Activated CD4-positive, CD25-positive, alpha-beta regulatory T cell treated with anti-CD3 and anti-CD28 coated beads, Interleukin-2, amount 50 U/mL, for 72 hours (primary cell): ENCODE data around the gene HOXC10.

Experiments used
- DNase-seq: peaks from one replicate; pipeline ENCODE4 v3.0.0; 2021

The HOXC10 gene

DNA sequence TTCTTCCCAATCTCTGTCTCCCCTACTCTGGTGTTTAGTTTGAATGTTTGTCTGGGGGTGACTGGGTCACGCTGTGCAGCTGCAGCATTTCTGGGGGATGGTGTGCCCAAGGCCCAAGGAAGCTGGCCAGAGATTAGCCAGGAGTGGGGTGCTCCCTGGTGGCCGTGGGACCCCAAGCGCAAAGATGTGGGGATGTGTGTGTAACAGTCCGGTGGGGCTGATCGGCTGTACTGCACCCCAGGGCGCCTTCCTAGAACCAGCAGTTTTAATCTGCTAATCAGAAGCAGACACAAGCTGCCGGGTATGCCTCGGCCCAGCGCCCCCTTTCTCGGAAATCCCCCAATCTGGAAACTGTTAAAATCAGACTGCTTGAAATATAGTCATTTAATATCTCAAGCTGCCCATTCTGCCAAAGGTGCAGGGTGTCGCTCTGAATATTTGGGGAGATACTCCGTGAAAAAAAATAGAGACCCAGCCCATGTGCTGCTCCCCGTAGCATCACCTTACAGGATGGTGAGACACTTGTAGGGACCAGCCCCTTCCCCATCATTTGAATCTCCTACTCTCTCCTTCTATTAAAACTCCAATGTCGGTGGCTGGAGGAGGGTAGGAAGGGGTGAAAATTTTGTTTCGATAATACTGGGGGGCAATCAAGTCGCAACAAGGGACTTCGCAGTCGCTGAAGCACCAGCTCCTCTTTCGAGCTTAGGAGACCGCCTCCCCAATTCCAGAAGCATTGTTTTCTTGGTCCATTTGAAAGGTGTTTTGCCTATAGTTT, 19.3 kb downstream of the HOXC10 start:
- DNase-seq, result no peak

DNA sequence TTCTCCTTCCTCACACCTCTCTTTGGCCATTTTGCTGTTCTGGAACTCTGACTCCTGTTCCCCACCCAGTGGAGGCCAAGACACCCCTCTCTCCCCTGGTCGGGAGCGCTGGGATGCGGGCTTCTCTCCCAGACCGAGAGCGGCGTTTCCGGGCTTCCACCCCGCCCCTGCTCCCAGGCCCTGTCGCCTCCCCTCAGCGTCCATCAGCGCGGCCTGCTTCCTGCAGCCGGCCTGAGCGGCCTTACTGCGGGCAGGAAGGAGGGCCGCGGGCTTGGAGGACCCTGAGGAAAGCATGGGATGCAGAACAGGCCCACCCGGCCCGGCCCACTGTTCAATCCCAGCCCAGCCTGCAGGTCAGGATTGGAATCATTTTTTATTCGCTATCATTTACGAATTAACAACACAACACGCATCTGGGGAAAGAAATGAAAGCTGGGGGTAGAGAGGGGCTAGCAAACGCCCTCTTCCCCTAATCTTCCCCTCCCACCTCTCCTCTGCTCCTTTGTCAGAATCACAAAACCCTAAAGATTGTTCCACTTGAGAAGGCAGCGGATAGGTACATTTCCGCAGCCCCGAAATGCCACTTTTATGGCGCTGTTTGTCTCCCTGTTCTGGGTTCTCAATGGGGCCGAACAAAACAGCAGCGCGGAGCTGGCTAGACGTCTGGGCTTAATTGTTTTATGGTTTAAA, 20.0 kb downstream of the HOXC10 start:
- no peak for DNase-seq

DNA sequence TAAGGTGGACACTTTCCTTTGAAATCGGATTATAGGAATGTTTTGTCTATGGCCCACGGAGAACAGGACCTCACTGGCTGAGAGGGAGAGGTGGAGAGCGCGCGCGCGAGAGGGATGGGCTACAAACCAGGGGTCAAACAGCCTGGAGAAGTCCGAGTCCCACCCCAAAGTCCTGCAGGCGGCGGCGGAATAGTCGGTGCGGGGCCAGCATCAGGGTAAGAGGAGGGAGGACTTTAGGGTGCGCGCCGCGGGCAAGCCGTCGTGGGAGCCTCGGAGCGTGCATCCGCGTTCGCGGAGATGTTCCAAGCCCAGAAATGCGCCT, 20.5 kb downstream of the HOXC10 start:
- DNase-seq, result no peak

DNA sequence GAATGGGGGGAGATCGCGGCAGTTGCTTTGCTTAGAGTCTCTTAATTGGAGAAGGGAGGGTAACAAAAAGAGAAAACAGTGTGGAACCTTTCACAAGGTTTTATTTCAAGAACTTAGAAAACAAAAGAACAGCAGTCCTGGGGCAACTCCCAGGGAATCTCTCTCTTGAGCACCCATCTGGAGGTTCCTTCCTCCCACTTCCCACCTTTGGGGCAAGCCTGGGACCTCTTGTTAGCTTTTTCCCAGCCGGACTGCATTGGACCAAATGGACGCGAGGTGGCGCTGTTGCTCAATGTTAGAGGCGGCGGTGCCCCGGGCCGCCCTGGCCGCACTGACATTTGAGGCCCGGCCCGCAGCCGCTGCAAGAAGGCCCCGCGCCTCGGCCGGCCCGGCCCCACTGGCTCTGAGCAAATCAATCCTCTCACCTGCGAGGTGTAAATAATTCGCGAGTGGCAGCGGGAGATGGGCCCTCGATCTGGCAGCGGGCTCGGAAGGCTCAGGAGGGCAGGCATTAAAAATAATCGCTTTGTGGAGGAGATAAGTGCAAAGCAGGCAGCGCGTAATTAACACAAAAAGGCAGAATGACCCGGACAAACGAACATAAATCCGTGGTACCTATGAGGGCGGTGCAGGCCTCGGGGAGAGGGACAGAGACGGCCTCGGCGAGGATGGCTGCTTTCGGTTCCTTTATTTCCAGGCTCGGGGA, 21.1 kb downstream of the HOXC10 start:
- peak; percentile 89 for DNase-seq

DNA sequence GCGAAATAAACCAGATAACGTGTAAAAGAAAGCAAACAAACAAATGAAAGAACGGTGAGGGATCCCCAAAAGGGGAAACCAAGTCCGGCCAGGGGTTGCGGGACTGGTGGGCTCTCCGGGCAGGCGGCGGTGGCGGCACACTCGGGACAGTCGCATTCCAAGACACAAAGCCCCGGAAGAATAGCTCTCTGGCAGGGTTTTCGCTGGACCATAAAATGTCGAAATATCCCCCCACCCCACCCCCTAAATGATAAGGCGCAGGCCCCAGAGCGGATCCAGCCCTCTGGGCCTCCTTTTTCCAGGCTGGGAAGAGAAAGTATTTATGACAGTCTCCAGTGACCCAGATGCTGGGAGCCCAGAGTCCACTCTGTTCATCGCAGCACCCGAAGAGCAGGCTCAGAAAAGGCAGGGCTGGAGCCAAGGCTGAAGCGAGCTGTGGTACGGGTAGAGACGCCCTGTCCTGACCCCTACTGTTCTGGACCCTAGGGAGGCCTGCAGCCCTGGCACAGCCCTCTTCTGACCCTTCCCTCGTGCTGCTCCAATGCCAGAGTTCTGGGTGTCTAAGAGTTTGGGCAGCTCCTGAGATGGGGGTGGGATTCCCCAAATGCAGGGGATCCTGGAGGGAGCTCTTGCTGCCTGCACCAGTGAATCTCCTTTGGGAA, 21.7 kb downstream of the HOXC10 start:
- DNase-seq, result no peak

DNA sequence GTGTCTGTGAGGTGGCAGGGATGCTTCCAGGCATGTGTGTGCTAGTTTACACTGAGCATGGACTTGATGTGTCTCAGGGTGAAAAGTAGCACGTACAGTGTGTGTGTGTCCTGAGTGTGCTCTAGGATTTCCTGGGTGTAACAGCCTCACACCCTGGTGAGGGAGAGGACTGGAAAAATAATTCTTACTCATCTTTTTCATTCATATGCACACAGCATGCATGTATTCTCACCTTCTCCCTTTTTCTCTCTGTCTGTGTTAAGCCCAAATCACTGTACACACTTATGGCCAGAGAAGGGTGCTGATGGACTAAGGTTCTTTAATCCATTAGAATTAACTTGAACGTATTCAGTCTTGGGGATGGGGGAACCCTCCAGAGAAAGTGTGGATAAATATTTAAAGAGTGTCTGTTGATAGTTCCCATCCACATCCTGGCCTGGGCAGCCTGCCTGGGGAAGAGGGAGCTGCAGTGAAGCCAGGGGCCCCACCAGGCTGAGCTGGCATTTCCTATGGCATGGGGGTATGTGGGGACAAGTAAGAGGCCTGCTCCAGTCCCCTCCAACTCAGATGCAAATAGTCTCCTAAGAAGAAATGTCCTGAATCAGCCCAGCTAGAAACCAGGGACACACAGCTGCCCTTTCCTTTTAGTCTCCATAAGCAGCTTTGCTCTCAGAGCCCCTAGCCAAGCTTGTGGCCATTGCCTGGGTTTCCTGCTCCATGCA, 22.8 kb downstream of the HOXC10 start:
- DNase-seq, result no peak

DNA sequence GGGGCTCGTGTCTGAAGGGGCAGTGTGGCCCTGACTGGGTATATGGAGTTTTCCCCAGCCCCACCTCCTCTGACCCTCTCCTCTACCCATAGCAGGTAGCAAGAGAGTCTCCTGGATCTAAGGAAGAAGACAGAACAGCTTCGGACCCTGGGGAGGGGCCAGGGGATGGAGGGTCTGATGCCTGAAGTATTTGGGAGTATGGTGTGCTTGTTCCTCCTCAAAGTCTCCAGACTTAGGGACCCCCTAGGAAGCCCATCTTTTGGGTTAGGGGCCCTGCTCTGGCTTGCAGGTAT, 23.3 kb downstream of the HOXC10 start:
- DNase-seq, result no peak

DNA sequence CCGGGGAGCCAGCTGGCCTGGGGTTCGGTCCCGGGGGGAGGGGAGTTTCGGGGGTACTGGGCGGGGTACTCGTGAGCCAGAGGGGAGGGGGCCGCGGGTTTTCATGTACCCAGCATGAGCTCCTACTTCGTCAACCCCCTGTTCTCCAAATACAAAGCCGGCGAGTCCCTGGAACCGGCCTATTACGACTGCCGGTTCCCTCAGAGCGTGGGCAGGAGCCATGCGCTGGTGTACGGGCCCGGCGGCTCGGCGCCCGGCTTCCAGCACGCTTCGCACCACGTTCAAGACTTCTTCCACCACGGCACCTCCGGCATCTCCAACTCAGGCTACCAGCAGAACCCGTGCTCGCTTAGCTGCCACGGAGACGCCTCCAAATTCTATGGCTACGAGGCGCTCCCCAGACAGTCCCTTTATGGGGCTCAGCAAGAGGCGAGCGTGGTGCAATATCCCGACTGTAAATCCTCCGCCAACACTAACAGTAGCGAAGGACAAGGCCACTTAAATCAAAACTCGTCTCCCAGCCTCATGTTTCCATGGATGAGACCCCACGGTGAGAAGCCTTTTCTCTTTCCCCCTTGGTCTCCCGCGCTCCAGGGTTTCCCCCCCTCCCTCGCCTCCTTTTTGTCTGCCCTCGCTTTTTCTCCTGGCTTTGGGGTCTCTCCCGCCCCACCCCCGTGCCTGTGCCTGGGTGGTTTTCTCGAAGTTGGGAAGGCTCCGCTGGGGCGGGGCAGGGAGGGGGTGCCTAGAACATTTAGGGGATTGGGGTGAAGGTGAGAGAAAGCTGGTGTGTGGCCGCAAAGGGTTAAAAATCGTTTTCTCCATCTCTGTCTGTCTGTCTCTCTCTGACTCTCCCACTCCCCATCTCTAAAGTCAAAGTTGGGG, 24.5 kb downstream of the HOXC10 start:
- no peak for DNase-seq

DNA sequence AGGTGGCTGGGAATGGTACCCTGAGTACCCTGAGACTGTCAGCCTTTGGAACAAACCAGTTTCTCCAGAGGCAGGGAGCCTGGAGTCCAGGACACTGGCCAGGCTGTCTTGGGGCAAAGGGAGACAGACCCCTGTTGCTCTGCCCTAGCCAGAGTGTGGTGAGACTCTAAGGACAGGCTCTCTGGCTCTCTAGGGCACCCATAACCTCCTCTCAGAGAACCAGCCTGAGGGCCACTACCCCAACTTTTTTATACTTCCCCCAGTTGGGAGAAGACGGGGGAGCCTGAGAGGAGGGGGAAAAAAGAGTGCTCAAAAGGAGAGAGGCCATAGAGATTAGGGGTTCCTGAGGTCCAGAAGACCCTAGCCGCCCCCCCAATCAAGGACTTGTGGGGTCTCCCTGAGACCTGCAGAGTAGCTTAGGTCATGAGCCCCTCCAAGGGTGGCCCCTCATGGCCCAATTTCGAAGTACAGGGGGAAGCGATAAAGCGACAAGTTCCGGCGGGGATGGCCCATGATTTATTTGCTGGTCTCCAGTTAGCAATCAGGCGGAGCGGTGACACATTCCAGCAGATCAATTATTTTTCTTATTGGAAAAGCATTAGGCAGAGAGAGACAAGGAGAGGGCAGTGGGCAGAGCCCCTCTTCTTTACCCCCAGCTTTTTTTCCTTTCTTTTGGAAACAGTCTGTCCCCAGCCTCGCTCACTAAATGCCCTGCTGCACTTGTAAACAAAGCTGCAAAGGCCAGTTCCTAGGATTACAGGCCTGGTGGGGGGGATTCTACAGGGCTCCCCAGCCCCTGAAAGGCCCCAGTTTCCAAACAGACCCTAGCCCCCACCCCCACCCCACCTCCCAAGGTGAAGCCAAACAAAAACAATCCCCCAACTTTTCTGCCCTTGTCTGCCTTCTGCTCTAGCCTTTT, 25.4 kb downstream of the HOXC10 start:
- no peak for DNase-seq

DNA sequence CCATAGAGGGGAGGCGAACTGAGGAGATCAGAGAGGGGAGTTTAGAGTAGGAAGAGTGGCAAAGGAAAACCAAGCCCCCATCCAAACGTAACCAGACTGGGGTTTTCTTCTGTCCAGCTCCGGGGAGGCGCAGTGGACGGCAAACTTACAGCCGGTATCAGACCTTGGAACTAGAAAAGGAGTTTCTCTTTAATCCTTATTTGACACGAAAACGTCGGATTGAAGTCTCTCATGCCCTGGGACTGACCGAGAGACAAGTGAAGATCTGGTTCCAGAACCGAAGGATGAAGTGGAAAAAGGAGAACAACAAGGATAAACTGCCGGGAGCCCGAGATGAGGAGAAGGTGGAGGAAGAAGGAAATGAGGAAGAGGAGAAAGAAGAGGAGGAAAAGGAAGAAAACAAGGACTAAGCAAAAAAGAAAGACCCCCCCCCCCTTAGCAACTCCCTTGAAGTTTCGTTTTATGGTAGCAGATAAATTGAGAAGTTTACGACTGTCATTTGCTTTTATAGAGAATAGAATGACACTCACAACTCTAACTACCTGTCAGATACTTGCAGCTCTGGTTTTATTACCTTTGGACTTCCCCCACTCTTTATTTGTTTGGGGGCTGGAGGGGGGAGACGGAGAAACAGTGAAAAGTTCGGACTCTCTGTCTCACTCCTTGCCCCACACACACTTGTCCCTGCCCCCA, 26.2 kb downstream of the HOXC10 start:
- DNase-seq, result no peak

DNA sequence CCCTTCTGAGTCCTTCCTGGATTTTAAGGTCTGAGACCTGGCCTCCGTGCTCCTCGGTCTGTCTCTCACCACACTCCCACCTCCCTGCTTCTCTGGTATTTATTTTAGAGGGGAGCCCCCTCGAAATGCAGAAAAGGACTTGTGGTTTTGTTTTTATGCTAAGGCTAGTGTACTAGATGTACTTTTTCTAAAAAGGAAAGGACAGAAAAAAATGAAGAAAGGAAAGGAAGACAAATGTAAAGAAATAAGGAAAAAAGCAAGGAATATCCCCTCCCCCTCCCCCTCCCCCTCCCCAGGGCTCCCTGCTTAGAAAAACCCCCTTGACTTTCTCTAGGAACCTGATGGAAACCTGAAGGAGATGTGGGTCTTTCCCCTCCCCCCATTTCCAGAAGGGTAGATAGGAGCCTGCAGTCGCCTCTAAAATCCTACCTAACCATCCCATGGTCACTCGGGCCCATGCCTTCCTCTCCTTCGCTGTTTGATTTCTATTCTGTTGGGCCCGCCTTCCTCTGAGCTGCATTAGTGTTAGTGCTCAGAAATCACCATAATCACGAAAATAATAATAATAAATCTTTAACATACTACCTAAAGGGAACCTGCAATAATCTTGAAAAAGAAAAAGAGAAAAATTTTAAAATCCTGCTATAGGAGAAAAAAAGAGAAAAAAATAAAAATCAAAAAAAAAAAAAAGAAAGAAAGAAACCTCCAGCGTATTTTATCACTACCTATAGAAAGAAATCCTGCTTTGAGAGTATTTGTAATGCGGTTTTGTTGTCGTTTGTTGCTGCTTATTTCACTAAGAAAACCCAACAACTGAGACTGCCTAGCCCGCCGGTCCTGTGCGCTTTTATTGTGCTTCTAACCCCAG, 27.0 kb downstream of the HOXC10 start:
- no peak for DNase-seq

DNA sequence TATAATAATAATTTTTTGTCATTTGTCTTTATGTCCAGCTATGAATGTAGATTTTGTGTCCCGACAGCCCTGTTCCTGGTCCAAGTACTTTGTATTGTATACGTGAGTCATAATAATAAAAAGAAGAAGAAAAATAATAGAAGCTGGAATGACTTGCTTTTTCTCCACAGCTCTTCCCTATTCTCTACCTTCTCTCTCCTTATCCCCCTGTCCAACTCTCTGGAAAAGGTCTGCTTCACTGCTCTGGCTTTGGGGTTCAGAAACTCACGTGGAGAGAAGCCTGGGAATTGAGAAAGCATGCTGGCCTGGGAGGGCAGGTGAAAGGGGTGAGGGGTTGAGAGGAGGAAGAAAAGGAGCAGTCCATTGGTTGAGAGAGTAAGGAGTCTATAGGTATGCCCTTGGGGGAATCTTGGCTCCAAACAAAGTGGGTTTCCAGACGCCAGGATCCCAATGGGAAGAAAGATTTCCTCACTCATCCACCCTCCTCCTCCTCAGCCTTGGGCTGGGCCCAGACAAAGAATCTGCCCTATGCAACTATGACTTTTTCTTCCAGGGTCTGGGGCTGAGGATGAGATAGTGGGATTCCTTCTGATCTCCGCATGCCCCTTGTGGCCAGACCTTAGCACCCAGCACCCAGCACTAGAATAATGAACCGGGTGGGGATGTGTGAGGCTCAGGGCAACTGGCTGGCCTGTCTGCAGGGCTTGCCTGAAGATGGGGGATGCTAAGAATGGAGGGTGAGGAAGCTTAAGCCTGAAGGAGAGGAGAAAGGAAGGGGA, 27.9 kb downstream of the HOXC10 start:
- DNase-seq, result no peak

DNA sequence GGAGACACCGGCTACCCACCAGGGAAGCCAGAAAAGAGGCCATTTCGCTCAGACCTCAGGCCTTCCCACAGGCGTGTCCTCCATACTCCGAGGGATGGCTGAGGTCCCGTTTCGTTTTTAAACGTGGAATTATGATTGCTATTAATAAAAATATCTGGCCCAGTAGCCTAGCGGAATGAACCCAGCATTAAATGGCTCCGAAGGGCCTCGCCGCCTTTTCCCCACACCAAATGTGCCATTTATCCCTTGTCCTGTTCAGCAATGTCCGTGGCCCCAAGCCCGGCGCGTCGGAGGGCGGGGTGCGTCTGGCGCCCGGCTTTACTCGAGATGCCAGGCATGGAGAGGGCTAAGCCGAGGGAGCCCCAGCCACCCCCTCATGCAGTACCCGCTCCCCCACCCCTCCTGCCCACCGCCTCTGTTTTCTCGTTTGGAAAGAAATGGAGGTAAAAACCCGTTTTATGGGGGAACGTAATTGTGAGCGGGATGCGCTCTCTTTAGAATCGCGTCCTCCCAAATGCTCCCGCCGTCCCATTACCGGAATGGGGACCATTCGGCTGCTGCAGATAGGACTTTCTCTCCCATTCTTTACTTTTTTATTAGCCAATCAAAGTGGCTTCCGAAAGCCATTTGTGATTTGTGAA, 29.6 kb downstream of the HOXC10 start:
- DNase-seq, result no peak

DNA sequence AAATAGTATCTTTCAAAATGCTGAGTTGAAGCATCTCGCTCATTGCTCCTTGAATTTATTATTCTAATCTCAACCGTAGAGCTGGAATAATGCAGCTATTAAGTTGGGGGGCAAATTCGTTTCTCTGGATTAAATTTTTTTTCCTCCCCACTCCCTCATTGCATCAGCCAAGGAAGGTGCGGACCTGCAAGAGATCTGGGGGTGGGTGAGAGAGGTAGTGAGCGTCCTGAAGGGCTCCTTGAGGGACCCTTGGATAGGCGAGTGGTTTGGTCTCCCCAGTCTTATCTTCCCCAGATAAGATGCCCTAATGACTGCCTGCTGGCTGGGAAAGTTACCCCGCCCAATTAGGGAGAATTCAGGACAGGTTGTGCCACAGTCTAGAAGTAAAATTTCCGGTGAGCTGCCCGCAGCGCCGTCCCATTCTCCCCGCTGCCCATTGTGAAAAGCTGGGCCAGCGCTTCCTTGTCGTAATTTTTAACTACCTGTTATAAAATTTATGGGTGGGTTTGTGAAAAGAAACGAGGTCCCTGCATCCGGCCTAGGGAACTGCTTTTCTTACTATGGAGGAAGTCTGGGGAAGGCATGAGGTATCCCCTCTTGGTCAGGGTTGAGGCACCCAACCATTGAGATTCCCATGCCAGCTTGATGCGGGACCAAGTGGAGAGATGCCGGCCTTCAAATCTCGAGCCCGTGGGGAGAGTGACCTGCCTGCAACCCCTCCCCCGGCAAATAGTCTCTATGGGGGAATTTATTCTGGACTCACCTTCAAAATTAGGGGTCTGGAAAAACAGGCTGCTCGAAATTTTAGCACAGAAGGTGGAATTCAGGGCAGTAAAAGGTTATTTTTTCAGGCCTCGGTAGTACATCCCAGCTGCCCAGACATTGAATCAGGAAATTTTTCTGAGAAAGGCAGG, 30.3 kb downstream of the HOXC10 start:
- DNase-seq, result no peak

DNA sequence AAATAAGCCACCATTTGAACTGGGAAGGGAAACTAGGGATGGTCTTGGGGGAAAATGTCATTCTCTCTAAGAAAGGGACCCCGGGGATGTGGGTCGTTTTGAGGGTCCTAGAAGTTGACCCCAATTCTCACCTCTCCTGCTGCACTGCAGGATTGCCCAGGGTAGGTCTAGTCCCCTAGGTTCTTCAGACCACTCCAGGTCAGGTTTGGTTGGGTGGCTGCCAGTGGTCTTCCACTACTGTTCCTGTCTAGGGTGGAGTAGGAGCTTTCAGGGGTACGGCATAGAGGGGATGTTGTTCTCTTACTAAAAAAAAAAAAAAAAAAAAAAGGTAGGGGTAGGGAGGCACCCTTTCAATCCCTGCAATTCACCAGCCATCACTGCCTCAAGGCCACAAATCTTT, 31.1 kb downstream of the HOXC10 start:
- no peak for DNase-seq

DNA sequence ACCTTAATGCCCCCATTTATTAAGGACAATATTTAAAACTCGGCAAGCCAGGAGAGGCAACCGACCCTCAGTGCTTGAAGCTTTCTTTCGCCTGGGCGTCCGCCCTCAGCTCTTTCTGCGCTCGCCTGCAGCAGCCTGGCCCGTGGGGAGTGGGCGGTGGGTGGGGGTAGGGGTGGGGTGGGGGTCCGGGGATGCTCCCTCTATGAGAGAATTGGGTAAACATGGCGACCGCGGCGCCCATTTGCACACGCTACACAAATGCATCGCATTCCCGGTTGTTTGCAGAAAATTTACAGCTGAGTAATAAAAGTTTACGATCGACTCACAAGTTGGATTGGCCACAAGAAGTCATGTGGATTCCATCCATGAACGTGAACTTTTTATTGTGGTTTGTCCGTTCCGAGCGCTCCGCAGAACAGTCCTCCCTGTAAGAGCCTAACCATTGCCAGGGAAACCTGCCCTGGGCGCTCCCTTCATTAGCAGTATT, 31.6 kb downstream of the HOXC10 start:
- no peak for DNase-seq
